GM18507 (cell line): ENCODE results near the gene STAMBP.
"Not testable (repeated sequence)": the region's sequence is repeated elsewhere in the genome, so short reads cannot be mapped to it uniquely, and the experiment has no call there.

Experiments
- DNase-seq: peaks from one replicate; pipeline ENCODE4 v3.0.0; 2011; ENCODE audit warnings: low read depth; ENCODE audit not compliant: insufficient read length; ENCODE audit errors: extremely low spot score
- FAIRE-seq: peaks from 2 replicates; lab custom pipeline; 2011; peaks lifted over from hg19 to GRCh38; lab: Jason Lieb, UNC

Gene STAMBP

DNA sequence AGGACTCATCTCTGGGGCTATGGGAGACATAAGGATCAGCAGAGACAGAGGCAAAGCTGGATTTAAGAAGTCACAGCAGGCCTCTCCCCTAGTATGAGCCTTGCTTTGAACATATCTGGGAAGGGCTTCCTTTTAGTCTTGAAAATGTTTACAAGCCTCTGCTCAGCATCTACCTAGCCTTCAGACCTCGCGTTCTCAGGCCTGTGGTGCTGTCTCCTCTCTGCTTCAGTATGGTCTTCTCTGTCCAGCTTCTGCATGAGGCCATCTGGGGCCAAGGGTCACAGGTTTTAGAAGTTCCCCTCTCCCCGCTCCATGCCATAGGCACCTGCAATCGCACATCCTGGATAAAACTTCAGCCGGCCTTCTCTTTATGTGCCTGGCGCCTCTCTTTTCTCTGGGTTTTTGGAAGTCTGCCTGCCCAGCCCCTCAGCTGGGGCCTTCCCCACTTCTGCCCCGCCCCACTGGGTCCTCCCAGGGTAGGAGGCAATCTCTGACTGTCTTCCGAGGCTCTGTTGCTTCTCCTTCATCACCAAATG lies 71.1 kb downstream of the STAMBP start:
- DNase-seq (no peak), FAIRE-seq (no peak)

- FAIRE-seq, result no peak
- DNase-seq, result no peak
These were observed 72.4 kb downstream of the STAMBP start for GRCh38 chr2:73901143-73901542.

- DNase-seq (no peak), FAIRE-seq (no peak)
These were observed 73.5 kb downstream of the STAMBP start for GRCh38 chr2:73902284-73902683.

- no peak for DNase-seq
- no peak for FAIRE-seq
These were observed 74.6 kb downstream of the STAMBP start for GRCh38 chr2:73903313-73903712.

- DNase-seq, FAIRE-seq: not testable (repeated sequence)
These were observed 75.3 kb downstream of the STAMBP start for GRCh38 chr2:73903949-73904613.

DNA sequence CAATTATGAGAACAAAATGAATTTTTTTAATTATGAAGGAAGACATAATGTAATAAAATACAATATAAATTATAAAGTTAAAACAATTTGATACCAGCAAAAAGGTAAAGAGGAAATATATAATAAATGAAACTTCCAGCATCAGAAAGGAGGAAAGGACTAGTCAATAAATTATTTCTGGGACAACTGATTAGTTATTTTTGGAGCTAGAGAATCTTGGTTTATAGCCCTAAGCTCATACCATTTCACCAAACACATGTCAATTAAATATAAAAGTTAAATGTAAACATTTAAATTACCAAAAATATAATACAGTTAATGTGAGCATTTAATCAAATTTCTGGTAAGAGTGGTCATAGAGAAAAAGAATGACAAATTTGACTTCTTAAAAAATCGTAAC lies 76.2 kb downstream of the STAMBP start:
- no peak for DNase-seq

GRCh38 chr2:73906847-73907505 lies 78.2 kb downstream of the STAMBP start:
- DNase-seq, result no peak
- no peak for FAIRE-seq

More for the DNA sequence above, 76.2 kb downstream of the STAMBP start:
- no peak for FAIRE-seq

DNA sequence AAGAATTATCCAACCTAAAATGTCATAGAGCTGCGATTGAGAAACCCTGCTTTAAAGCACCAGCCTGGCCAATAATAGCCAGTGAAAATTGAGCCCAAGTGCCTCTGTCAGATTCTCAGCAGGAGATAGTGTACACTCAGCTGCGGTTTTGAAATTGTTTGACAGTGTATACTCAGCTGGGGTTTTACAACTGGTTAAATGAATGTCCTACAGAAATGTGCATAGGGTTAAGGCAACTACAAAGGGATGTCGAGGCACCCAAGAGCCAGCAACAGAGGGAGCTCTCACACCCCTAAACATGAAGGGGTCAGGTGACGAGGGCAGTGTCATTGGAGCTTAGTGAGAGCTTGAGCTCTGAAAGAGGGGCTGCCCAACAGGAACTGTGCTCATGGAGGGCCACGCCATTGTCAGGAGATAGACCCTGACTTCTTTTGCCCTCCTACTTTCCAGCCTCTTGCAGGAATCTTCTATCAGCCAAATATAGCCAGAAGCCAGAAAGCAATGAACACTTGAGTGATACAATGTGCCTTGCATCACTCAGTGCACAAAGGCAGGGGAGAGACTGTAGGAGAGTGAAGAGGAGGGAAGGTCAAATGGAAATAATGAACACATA lies 79.2 kb downstream of the STAMBP start:
- no peak for DNase-seq
- peak; percentile 56 for FAIRE-seq

GRCh38 chr2:73908689-73909652 lies 80.2 kb downstream of the STAMBP start:
- FAIRE-seq, result no peak
- no peak for DNase-seq

DNA sequence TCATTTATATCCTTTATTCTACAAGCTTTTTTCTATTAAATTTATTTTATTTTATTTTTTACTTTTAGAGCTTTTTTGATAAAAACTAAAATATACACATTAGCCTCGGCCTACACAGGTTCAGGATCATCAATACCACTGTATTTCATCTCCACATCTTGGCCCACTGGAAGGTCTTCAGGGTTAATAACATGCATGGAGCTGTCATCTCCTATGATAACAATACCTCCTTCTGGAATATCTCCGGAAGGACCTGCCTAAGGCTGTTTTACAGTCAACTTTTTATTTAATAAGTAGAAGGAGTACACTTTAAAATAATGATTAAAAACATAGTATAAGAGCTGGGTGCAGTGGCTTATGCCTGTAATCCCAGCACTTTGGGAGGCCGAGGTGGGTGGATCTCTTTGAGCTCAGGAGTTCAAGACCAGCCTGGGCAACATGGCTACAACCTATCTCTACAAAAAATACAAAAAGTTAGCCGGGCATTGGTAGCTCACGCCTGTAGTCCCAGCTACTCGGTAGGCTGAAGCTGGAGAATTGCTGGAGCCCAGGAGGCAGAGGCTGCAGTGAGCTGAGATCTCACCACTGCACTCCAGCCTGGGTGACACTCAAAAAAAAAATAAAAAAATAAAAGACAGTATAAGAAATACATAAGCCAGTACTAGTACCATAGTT lies 82.2 kb downstream of the STAMBP start:
- FAIRE-seq (no peak), DNase-seq (no peak)

GRCh38 chr2:73911548-73912208 lies 82.9 kb downstream of the STAMBP start:
- FAIRE-seq (no peak), DNase-seq (no peak)

- FAIRE-seq (no peak), DNase-seq (no peak)
These were observed 84.8 kb downstream of the STAMBP start for GRCh38 chr2:73913414-73914054.

DNA sequence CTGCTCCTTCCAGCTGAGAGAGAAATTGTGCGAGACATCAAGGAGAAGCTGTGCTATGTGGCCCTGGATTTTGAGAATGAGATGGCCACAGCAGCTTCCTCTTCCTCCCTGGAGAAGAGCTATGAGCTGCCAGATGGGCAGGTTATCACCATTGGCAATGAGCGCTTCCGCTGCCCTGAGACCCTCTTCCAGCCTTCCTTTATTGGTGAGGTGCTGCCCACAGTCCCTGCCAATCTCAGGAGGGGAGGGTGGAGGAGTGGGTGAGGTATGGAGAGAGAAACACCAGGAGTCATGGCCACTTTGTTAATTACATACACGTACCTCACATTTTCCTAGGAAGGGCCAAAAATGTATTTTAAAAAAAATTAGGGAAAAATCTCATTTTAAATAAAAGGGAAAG lies 85.9 kb downstream of the STAMBP start:
- DNase-seq, result no peak
- FAIRE-seq, result no peak

DNA sequence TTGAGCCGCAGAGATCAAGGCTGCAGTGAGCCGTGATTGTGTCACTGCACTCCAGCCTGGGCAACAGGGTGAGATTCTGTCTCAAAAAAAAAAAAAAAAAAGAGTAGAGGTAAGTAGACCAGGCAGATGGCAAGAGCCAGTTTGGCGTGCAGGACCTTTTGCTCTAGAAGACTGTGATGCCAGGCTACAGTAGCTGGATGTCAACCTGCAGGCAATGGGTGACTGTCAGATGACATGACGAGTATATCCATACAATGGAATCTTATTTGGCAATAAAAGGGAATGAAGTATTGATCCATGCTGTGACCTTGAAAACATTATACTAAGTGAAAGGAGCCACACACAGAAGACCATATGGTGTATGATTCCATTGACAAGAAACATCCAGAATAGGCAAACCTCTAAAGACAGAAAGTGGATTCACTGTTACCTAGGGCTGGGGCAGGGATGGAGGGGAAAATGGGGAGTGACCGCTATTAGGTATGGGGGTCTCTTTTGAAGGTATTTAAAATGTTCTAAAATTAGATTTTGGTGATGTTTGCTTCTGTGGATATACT lies 86.8 kb downstream of the STAMBP start:
- FAIRE-seq, result no peak
- no peak for DNase-seq

- DNase-seq (no peak), FAIRE-seq (no peak)
These were observed 87.9 kb downstream of the STAMBP start for GRCh38 chr2:73916666-73917065.

DNA sequence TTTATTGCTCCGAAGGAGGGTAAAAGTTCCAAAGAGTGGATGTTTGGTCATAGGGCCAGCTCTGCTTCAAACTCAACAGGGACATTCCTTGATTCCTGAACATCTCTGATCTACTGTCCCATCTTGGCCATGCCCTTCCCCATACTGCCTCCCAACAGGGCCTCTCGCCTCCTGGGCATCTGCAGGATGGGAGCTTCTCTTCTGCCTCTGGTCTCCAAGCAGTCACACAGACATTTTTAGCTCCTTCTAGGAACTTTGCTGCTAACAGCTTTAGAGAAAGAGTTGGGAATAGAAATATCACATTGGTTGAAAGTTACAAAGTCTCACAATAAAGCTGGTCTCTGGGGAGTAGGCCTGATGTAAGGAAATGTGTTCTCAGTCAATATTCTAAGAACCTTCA lies 88.5 kb downstream of the STAMBP start:
- no peak for DNase-seq
- no peak for FAIRE-seq

DNA sequence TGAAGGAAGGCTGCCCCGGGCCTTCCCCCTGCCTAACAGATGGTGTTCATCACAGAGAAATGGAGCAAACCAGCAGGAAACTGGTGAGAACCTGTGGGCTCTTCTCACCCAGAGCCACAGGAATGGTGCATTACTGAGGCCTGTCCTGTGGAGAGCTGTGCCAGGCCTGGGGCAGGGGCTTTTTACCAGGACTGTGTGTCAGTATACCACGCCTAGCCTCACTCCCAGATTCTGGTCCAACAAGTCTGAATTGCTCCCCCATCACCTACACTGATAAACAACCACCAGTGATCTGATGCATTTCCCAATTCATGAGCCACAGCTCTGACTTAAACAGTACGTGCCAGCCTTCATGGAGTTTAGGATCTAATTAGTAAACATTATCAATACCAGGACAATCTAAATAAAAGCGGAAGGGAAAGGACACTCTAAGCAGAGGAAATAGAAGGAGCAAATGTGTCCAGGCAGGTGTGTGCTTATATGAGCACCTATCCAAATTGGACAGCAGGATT lies 89.0 kb downstream of the STAMBP start:
- FAIRE-seq, result peak; percentile 52
- DNase-seq, result no peak

- FAIRE-seq (no peak), DNase-seq (no peak)
These were observed 90.1 kb downstream of the STAMBP start for GRCh38 chr2:73918856-73919255.
